Stimulated activated CD8-positive, alpha-beta memory T cell treated with anti-CD3 and anti-CD28 coated beads, Interleukin-15, amount 100 ng/mL, for 4 hours (primary cell): ENCODE measurements around the gene PLA2G5.
"Not testable (repeated sequence)": the region's sequence is repeated elsewhere in the genome, so short reads cannot be mapped to it uniquely, and the experiment has no call there.

Source experiments
- DNase-seq, 2 donors: peaks; one replicate each; pipeline ENCODE4 v3.0.0-alpha.2; 2020; ENCODE audit warnings: low read depth in 2 of 2

Gene PLA2G5, protein sequence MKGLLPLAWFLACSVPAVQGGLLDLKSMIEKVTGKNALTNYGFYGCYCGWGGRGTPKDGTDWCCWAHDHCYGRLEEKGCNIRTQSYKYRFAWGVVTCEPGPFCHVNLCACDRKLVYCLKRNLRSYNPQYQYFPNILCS

DNA sequence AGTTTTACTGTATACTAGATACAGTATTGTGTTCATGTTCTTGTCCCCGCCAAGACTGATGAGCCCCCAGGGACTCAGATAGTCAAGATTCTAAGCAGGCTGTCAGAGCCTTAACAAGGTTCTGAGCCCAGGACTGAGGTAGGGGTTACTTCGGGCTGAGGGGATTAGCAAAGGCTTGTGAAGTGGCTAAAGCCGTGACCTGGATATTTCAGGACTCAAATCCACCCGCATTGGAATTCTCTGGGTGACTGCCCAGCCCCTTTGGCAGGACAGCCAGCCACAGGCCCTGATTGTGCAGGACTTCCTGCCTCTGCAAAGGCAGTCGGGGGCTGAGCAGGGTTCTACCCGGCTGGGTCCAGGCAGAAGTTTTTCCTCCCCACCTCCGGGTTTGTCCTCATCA lies at the start of gene PLA2G5:
TSS of gene PLA2G5 (plus strand) at position 321 of the 400 bp plus-strand sequence. CDS start 14,637 bp downstream, outside the sequence.
- no peak for DNase-seq

DNA sequence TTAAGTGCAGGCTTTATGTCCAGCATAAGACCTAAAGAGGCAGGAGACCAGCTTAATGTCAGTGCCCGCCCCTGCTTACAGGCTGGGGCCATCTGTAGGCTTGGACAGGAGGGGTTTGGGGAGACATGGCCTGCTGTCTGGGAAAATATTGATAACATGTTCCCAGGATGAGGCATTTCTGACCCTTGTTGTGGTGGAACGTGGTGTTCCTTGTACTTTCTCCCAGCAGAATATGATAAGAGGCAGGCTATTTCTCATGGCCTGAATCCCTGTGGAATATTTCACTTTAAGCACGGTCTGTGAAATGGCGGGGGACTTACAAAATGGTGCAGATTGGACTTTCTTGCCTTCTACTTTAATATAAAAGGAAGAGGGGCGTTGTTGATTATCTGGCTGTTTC lies 41.9 kb upstream of the PLA2G5 start:
- no peak for DNase-seq

DNA sequence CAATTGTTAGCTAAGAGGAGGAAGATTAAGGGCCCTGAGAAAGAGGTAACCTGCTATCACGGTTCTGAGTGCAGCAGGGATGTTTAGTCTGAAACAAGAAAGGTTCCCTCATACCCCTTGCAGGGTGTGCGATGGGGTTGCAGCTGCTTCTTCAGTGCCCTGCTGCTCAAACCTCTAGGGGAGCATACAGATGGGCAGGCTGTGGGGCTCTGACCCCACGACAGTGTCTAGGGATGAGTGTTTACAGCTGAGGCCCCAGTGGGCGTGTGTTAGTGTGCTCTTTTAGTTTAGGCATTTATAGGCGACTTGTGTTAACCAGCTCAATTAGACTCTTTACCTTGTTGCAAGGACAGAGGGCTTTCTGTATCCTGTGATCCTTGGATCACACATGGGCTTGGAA lies 41.3 kb upstream of the PLA2G5 start:
- DNase-seq = no peak

DNA sequence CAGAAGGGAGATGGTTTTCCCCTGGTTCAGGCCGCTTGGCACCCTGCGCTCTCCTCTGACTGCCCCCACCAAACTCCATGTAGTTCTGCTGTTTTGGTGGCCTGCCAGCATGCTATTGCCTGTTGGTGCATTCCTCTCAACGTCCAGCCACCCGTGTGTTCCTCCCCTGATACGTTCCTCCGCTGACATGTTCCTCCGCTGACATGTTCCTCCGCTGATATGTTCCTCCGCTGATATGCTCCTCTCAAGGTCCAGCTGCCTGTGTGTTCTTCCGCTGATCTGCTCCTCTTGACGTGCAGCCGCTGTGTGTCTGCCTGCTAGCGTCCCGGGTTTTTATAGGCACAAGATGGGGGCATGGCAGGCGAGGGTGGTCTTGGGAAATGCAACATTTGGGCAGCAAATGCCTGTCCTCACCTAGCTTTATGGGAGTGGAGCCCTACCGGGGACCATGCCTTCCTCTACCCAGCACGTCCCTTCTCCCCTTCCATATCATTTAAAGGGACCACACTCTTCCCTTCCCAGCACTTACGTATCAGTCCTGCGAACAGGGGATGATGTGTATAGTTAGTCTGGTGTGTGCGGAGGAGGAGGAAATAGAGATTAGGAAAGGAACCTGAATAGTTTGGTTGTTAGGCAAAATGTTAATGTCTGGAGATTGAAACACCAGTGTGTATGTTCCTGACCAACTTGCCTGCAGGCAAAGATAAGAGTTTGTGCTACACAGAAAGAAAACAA lies 40.6 kb upstream of the PLA2G5 start:
- DNase-seq = no peak

DNA sequence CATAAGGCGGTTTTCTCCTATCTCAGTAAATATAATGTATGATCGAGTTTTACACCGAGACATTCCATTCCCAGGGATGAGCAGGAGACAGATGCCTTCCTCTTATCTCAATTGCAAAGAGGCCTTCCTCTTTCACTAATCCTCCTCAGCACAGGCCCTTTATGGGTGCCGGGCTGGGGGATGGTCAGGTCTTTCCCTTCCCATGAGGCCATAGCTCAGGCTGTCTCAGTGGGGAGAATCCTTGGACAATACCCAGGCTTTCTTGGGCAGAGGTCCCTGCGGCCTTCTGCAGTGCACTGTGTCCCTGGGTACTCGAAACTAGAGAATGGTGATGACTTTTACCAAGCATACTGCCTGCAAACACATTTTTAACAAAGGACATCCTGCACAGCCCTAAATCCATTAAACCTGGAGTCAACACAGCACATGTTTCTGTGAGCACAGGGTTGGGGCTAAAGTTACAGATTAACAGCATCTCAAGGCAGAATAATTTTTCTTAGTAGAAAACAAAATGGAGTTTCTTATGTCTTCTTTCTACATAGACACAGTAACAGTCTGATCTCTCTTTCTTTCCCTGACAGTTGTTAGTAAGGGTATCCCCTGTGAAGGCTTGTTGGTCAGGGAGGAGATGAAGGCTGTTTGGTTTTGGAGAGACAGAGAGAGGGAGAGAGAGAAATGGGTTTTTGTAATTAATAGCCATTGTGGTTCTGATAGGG lies 39.4 kb upstream of the PLA2G5 start:
- not testable (repeated sequence) for DNase-seq

DNA sequence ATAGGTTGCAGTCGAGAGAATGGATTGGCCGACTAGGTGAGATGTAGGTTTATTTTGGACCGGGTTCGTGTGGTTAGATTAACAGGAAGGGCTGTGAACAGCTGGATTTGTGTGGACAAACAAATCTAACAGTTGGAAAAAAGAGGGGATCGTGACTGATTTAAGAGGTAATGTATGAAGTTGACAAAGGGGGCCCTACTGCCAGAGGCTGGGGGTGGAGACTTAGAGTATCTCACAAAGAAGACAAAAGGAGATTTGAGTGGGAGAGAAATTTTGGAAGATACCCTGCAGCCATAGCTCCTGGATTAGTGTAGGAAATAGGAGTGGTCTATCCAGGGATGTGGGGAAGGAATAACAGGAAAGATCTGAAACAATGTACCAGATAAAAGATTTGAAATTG lies 38.8 kb upstream of the PLA2G5 start:
- DNase-seq = no peak

DNA sequence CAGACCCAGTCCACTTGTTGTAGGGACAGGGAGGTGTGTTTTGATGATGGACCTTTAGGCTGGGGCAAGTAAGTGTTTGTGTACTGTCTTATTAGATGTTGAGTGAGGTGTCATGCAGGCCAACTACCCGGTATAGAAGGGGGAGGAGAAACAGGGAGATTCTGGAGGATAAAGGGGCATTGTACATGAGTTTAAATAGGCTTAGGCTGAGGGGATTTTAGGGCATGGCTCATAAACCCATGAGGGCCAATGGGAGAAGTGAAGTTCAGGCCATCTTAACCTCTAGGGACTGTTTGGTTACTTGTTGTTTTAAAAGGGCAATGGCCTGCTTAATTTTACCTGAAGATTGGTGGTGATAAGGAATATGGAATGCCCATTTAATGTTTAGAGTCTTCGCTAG lies 38.2 kb upstream of the PLA2G5 start:
- DNase-seq = no peak

DNA sequence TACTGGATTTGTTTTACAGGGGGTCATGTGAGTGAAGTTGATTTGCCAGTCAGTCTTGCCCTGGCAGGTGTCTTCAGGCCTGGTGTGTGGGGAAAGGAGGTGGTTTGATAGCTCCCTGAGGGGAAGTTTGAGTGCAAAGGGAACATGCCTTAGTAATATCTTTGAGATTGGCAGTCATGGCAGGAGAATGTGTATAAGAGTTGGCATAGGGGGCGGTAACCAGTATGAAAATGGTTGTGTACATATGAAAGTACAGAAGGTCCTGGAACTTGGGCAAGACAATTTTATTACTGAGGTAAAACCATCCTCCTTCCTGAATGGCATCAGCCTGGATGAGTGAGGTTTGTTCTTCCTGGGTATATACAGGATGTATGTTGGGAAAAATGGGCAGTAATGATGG lies 37.6 kb upstream of the PLA2G5 start:
- no peak for DNase-seq

DNA sequence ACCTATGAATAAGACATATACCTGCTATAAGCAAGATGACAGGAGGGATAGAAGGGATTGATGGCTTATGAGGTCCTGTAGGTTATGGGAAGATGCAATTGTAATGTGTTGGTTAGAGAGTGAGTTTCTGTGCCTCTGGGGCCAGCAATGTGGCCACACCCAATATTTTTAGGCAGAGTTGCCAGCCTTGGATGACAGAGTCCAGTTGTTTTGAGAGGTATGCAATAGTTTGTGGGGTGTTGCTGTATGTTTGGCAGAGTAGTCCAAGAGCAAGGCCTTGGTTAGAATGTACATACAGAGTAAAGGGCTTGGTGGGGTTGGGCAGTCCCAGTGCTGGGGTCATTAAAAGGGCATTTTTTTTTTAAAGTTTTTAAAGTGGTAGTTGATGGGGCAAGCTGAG lies 36.6 kb upstream of the PLA2G5 start:
- DNase-seq = no peak

DNA sequence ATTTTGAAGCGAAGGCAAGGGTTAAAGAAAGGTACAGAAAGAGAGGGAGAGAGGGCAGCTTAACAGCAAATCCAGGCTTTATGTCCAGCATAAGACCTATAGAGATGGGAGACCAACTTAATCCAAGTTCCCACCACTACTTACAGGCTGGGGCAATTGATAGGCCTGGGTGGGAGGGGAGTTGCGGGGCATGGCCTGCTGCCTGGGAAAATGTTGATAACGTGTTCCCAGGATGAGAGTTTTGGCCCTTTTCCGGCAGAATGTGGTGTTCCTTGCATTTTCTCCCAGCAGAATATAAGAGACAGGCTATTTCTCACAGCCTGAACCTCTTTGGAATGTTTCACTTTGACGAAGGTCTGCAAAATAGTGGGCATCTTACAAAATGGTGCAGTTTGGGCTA lies 34.9 kb upstream of the PLA2G5 start:
- DNase-seq = no peak

DNA sequence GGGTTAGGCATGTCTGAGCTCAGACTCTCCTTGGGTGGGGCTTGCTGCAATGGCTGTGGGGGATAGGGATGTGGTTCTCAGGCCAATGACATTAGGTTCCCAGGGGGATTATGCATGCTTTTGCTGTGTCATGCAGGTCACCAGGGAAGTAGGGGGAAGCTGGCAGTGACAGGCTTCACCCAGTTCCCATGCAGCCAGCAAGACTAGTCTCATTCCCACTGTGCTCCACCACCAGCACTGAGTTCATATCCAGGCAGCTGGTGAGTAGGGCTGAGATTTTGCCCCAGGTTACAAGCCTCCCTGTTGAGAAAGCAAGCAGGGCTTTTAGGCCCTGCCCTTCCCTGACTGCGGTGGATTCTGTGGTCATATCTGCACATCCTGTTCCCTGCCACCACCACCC lies 32.1 kb upstream of the PLA2G5 start:
- DNase-seq = no peak

DNA sequence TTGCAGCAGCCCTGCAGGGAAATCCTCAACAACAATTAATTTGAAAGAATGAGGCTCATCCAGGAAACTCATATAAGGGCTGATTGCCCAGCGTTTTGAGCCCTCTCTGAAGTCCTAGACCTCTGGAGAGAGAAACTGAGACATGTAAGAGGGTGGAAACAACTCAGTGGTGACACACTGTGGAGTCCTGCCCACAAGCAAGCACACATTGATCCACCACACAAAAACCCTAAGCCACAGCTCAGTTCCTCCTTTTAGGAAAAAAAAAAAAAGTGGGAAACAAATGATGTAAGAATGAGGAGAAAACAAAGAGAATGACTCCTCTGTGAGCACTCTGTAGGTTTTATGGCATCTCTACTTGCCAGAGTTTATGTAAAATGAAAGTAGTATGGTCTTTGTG lies 22.9 kb upstream of the PLA2G5 start:
- no peak for DNase-seq

DNA sequence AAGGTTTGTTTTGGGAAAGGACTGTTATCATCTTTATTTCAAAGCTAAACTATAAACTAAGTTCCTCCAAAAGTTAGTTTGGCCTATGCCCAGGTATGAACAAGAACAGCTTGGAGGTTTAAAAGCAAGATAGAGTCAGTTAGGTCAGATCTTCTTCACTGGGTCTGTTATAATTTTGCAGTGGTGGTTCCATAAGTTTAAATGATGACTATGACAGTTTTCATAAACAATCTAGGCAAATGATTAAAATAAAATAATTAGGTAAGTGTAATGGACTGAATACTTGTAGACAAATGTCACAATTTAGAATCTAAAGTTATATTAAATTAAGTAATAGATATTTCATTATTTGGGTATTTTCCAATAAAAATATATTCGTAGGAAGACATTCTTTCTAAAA lies 21.4 kb upstream of the PLA2G5 start:
- no peak for DNase-seq

DNA sequence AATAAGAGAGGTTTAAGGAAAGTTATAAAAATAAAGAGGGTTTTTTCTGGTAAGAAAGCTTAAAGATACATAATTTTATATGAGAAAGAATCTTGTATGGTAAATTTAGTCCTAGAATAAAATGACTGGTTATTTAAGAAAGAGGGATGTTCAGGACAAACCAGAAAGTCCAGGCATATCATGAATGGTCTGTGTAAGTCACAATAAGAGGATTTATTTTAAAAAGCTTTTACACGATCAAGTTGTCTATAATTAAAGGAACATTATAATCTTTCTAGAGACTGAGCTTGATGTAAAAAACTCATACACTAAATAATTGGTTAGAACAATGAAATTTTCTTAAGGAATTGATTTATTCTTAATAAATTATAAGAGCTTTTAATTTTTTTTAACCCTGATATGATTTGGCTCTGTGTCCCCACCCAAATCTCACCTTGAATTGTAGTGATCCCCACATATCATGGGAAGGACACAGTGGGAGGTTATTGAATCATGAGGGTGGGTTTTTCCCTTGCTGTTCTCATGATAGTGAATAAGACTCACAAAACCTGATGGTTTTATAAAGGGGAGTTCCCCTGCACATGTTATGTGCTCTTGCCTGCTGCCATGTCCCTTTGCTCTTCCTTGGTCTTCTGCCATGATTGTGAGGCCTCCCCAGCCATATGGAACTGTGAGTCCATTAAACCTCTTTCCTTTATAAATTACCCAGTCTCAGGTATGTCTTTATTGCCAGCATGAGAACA lies 20.8 kb upstream of the PLA2G5 start:
- DNase-seq = not testable (repeated sequence)

DNA sequence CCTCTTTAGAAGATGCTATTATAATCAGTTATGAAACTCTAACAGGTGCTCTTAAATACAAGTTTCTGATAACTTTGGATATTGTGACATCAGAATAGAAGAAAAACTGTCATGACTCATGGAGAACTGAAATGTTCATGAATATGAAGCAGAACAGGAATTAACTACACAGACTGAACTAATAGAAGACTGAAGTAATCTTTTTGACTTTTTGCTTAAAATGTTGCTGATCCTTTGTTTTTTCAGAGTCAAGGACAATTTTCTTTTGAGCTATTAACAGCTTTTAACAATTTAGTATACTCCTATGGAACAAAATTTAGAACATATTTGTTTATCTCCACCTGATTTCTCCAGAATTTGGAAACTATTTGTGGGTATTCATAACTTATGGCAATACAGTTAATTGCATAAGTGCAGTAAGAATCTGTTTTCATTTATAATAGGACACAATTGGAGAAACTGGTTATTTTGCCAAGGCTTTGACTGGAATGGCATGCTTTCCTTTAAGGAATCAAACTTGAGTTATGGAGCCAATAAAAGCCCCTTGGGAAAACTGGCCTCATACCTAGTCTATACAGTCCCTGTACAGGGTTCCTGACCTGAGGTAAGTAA lies 18.7 kb upstream of the PLA2G5 start:
- DNase-seq = no peak

DNA sequence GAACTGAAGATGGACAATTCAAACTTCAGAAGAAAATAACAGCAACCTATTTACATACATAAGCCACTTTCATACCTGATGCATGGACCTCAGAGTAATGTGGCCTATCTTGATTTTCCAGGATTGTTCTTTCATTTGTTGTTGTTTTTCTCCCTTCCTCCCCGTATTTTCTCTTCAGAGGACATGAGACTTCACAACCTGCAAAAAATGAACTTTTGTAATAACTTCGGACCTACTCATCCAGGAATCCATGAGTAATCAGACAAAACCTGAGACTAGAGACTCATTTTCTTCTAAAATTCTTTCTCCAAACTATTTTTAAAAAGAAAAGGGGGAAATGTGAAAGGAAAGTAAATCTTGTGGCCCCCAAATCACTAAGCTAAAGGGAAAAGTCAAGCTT lies 17.6 kb upstream of the PLA2G5 start:
- no peak for DNase-seq

DNA sequence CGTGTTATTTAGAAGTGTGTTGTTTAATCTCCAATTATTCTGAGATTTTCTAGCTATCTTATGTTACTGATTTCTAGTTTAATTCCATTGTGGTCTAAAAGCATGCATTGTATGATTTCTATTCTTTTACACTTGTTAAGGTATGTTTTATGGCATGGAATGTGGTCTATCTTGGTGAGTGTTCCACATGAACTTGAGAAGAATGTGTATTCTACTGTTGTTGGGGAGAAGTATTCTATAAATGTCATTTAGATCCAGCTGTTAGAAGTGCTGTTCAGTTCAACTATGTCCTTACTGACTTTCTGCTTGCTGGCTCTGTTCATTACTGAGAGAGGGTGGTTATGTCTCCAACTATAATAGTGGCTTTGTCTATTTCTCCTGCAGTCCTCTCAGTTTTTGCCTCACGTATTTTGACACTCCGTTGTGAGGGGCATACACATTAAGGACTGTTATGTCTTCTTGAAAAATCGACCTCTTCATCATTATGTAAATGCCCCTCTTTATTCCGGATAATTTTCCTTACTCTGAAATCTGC lies 12.0 kb upstream of the PLA2G5 start:
- DNase-seq = no peak

DNA sequence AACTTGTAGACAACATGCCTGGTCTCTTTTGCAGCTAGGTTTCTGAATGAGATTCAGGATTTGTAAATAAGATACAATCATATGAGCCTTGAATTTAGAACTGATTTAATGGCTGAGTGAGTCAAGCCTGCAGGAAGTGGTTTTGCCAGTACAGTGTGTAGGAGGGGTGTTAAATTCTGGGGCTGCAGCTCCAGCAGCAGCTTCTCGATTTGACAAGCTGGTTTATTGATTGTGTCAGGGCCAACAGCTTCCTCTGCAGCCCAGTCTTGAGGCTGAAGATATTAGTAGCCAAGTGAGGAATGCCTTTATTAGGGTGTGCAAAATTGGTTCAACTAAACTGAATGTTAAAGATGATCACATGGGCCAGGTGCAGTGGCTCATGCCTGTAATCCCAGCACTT lies 11.5 kb upstream of the PLA2G5 start:
- DNase-seq = peak in 1 of 2 donors; percentile 14

DNA sequence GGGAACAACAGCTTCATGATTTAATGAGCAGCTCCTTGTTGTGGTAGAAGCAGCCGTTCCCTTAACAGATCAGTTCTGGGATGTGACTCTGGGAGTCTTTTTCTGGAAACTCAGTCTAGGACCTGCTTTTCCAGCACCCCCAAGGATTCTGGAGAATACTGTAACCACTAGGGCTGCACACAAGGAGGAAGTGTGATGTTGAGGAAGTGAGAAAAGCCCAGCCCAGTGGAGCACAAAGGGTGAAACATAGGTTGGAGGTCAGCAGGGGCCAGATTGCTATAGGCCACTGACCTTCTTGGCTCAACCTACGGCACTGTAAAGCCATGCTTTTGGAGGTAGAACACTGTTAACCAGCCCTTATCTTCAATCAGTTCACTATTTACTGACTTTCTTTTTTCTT lies 10.1 kb upstream of the PLA2G5 start:
- no peak for DNase-seq

DNA sequence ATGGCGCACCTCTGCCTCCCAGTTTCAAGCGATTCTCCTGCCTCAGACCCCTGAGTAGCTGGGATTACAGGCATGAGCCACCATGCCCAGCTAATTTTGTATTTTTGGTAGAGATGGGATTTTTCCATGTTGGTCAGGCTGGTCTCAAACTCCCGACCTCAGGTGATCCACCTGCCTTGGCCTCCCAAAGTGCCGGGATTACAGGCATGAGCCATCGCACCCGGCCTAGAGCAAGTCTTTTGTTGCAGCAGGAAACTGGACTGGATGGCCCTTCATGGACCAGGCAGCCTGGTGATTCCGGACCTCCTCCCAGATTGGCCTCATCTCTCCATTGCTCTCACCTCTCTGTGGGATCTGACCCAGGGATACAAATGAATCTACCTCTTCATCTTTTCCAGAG lies 9.2 kb upstream of the PLA2G5 start:
- DNase-seq = not testable (repeated sequence)

DNA sequence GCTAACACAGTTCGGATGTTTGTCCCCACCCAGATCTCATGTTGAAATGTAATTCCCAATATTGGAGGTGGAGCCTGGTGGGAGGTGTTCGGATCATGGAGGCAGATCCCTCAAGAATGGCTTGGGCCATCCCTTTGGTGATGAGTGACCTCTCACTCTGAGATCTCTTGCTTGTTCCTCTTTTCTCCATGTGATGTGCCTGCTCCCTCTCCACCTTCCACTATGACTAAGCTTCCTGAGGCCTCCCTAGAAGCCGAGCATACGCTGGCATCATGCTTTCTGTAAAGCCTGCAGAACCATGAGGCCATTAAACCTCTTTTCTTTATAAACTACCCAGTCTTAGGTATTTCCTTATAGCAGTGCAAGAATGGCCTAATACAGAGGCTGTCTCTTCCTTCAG lies 8.1 kb upstream of the PLA2G5 start:
- DNase-seq = no peak

DNA sequence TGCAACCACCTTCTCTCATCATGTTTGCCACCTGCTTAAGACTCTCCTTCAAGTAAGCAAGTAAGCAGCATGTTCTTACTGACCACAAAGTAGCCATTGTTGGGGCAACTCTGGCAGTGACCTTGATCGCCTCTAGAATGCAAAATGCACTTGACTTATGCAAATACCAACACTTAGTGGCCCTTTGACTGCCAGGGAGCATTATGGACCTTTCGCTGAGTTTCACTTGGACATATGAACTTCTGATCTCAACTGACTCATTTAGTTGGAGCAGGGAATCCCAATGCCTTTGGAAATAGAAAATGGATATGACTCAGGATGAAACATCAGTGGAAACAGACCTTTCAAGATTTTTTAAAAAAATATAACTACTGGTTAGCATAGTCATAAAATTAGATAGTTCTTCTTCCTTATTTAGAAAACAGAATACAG lies 6.1 kb upstream of the PLA2G5 start:
- no peak for DNase-seq
